K562 (cell line): ENCODE data around the gene ABHD13. TPM values are rescaled to one million over a fixed set of nuclear protein-coding genes. Genes with fewer than 3 reads are reported as not detected.

ENCODE experiments used
- ATAC-seq: fragments of 200-7000 bp; cut with Tn5 transposase; 3 replicates; pipeline ENCODE4 v1.9.1; 2020; ENCODE audit warnings: moderate library complexity
- BruUV-seq: library from RNA; stranded (reverse); fragments of 400-500 nt; replicated peaks from 2 replicates; lab custom pipeline; 2021; lab: Mats Ljungman, UMichigan
- CTCF ChIA-PET: fragments of 300-600 bp; formaldehyde crosslinking; extraction: SDS; loops from one replicate; lab custom pipeline; 2021; ENCODE audit warnings: low intra/inter-chr PET ratio; lab: Yijun Ruan, JAX
- POLR2A ChIA-PET: fragments of 300-600, 350-650 bp; sonication (Branson Sonifier 250); formaldehyde crosslinking; extraction: SDS; loops from one replicate; lab custom pipeline; 2021; ENCODE audit warnings: antibody characterized with exemption, inconsistent platforms; lab: Yijun Ruan, JAX
- DNase-seq, 4 experiments: peaks; one replicate each; pipeline versions ENCODE4 v3.0.0 to v3.0.0-alpha.2; 2011 to 2018; ENCODE audit warnings: low spot score in 3 of 4, mixed read lengths in 3 of 4; ENCODE audit errors: extremely low read depth in 1 of 4
- FAIRE-seq: peaks from 2 replicates; lab custom pipeline; 2011; peaks lifted over from hg19 to GRCh38; lab: Jason Lieb, UNC
- H2AFZ ChIP-seq: 2 replicates; pipeline ENCODE4 v1.6.0; 2011; ENCODE audit warnings: low read depth, low read length, control low read depth, inconsistent platforms
- H3K27ac ChIP-seq: fragments of 200-600 bp; 3 replicates; pipeline ENCODE4 v1.8.0; 2011; ENCODE audit warnings: low read depth, mild to moderate bottlenecking, control low read depth, inconsistent platforms, low read length, moderate library complexity, mixed read lengths; ENCODE audit errors: extremely low read depth
- H3K27me3 ChIP-seq, 2 experiments: fragments of 300-600 bp in 1 of 2; 2 replicates in 1 of 2; 3 replicates in 1 of 2; pipeline versions ENCODE4 v1.6.0 to v1.8.0; 2011; ENCODE audit warnings: inconsistent platforms in 2 of 2, low read length in 2 of 2, mild to moderate bottlenecking in 1 of 2, mixed read lengths in 1 of 2, moderate library complexity in 1 of 2; ENCODE audit not compliant: control insufficient read depth in 2 of 2, insufficient read depth in 2 of 2
- H3K36me3 ChIP-seq: fragments of 300-600 bp; 3 replicates; pipeline ENCODE4 v1.8.0; 2011; ENCODE audit warnings: mild to moderate bottlenecking, low read length, inconsistent platforms; ENCODE audit not compliant: control insufficient read depth, insufficient read depth
- H3K4me1 ChIP-seq, 2 experiments: fragments of 200-600 bp in 1 of 2; replicated peaks in 1 of 2; 2 replicates in 1 of 2; 3 replicates in 1 of 2; pipeline versions ENCODE4 v1.5.1 to v1.8.0; 2011; ENCODE audit warnings: inconsistent platforms in 2 of 2, low read length in 2 of 2, mild to moderate bottlenecking in 1 of 2, mixed read lengths in 1 of 2, moderate library complexity in 1 of 2; ENCODE audit not compliant: control insufficient read depth in 2 of 2, insufficient read depth in 2 of 2
- H3K4me2 ChIP-seq: 2 replicates; pipeline ENCODE4 v1.6.1; 2011; ENCODE audit warnings: low read length, control low read depth, inconsistent platforms, mixed read lengths; ENCODE audit not compliant: insufficient read depth
- H3K4me3 ChIP-seq: fragments of 200-600 bp; sonication (generic), shearing (Covaris generic); 2 replicates; pipeline ENCODE4 v1.5.1; 2016; ENCODE audit warnings: control low read depth, inconsistent platforms
- H3K79me2 ChIP-seq: fragments of 200-600 bp; 3 replicates; pipeline ENCODE4 v1.8.0; 2011; ENCODE audit warnings: low read length, inconsistent platforms; ENCODE audit not compliant: control insufficient read depth, insufficient read depth
- H3K9ac ChIP-seq, 2 experiments: 2 replicates each; pipeline versions ENCODE4 v1.6.0 to v1.6.1; 2011; ENCODE audit warnings: low read depth in 2 of 2, low read length in 2 of 2, control low read depth in 1 of 2, inconsistent platforms in 1 of 2, mild to moderate bottlenecking in 1 of 2, mixed read lengths in 1 of 2; ENCODE audit not compliant: insufficient read depth in 1 of 2
- H3K9me1 ChIP-seq: one replicate; pipeline ENCODE4 v1.6.0; 2011; ENCODE audit warnings: inconsistent platforms, mild to moderate bottlenecking, low read length, moderate library complexity; ENCODE audit not compliant: control insufficient read depth, insufficient read depth
- H3K9me3 ChIP-seq: replicated peaks from 2 replicates; pipeline ENCODE4 v1.5.1; 2011; ENCODE audit warnings: low read depth, low read length, inconsistent platforms; ENCODE audit not compliant: control insufficient read depth, insufficient read depth
- H4K20me1 ChIP-seq: replicated peaks from 2 replicates; pipeline ENCODE4 v1.6.1; 2011; ENCODE audit warnings: low read length, inconsistent platforms, mixed read lengths; ENCODE audit not compliant: control insufficient read depth, insufficient read depth
- ETS2 ChIP-seq: IDR thresholded peaks from 2 replicates; pipeline ENCODE4 v1.6.1; 2016; ENCODE audit warnings: borderline replicate concordance, missing genetic modification characterization, mild to moderate bottlenecking, moderate library complexity, missing compliant biosample characterization; ENCODE audit not compliant: poor library complexity, severe bottlenecking
- MAFK ChIP-seq: IDR thresholded peaks from 2 replicates; pipeline ENCODE4 v1.6.1; 2011; ENCODE audit warnings: low read length, improper control_type of control experiment
- MXI1 ChIP-seq: IDR thresholded peaks from 2 replicates; pipeline ENCODE4 v1.6.1; 2011; ENCODE audit warnings: low read depth, mild to moderate bottlenecking, improper control_type of control experiment, low read length
- RBM14 ChIP-seq: fragments of 200-400 bp; formaldehyde crosslinking; IDR thresholded peaks from 2 replicates; pipeline ENCODE4 v1.6.1; 2018; ENCODE audit warnings: low read depth, mild to moderate bottlenecking, low read length, moderate library complexity, borderline replicate concordance; ENCODE audit not compliant: insufficient read depth
- TCF7 ChIP-seq: sonication (generic); IDR thresholded peaks from 2 replicates; pipeline ENCODE4 v1.6.1; 2016; ENCODE audit warnings: antibody characterized with exemption, borderline replicate concordance
- USF1 ChIP-seq: sonication (generic); formaldehyde crosslinking; IDR thresholded peaks from 2 replicates; pipeline ENCODE4 v1.9.0; 2022; ENCODE audit warnings: mild to moderate bottlenecking, missing genetic modification reagents
- XRCC4 ChIP-seq: IDR thresholded peaks from one replicate; pipeline ENCODE4 v1.6.1; 2011; ENCODE audit not compliant: insufficient read depth, insufficient read length; ENCODE audit errors: extremely low read depth
- ZNF589 ChIP-seq: fragments of 200-800 bp; sonication (Bioruptor generic); IDR thresholded peaks from 2 replicates; pipeline ENCODE4 v1.6.1; 2016; ENCODE audit warnings: low read depth, missing genetic modification characterization, missing compliant biosample characterization
- WGBS: fragments of 100-300 bp; shearing (Covaris generic); methylation state at CpG from one replicate; pipeline ENCODE4 v1.1.6; 2016; ENCODE audit warnings: low coverage, mixed read lengths; ENCODE audit not compliant: insufficient coverage; ENCODE audit errors: missing lambda C conversion rate; 5-methylcytosine and 5-hydroxymethylcytosine counted together
- in situ Hi-C: fragments of 300-500 bp; cut with MboI; formaldehyde crosslinking; loops from 4 replicates; pipeline ENCODE4 v1.15.0; 2018; ENCODE audit warnings: inconsistent platforms, mixed read lengths
- intact Hi-C: fragments of 100-400 bp; cut with micrococcal nuclease; formaldehyde crosslinking; loops from 2 replicates; pipeline ENCODE4 v1.14.2; 2022
- polyA plus RNA-seq, 8 experiments: library from polyadenylated mRNA; depleted of rRNA in 4 of 8; stranded (reverse) in 5 of 8; unstranded in 3 of 8; fragments of >200 nt; fragmentation: Nextera tagmentation in 2 of 8; fragmentation: Illumina TruSeq in 1 of 8; extraction: Ambion mirVana in 2 of 8; extraction: Trizol in 1 of 8; gene quantifications; 2 replicates each; pipeline versions ENCODE4 v1.2.1 to v1.2.3, GENCODE V29; 2011 to 2014; ENCODE audit warnings: inconsistent platforms in 1 of 8, missing spikeins in 1 of 8
- total RNA-seq, 7 experiments: library from RNA; depleted of rRNA in 6 of 7; stranded (reverse); fragments of >200 nt in 6 of 7; fragmentation: Illumina TruSeq in 2 of 7; extraction: Trizol in 2 of 7; gene quantifications; 2 replicates each; pipeline versions ENCODE4 v1.2.1 to v1.2.3, GENCODE V29; 2011 to 2021; ENCODE audit warnings: low replicate concordance in 1 of 7
- TF ChIP-seq, protein P1 (sequence below): fragments of 200-800 bp; sonication (Bioruptor generic); IDR thresholded peaks from 2 replicates; pipeline ENCODE4 v1.6.1; 2017; ENCODE audit warnings: missing genetic modification characterization, missing compliant biosample characterization

Gene ABHD13
- total and polyA plus RNA-seq, 9 of the 15 experiments (the other 6 are each of a cell fraction or from before 2014, with no cell fraction given), result 1.7 to 7.0 (median 4.1) TPM

GRCh38 chr13:108185223-108185622 lies 33.0 kb upstream of the ABHD13 start:
- no peak overlapping the region for H3K4me2 ChIP-seq
- no peak overlapping the region for H3K27ac ChIP-seq
- no peaks in the 10 kb centered on the region for H3K79me2 ChIP-seq
- H3K4me3 ChIP-seq, result no peak overlapping the region
- no peak for FAIRE-seq
- H3K9me3 ChIP-seq, result no peaks in the 10 kb centered on the region
- in situ Hi-C loops, result no loop called here
- CTCF ChIA-PET, result no interaction called here
- H2AFZ ChIP-seq, result 0 out of 2 replicates have a peak overlapping the region, but pooled peaks have one; percentile 31
- TF ChIP-seq RBM14 (no peak), TCF7 (no peak), ZNF589 (CRISPR knock-in tag) (no peak), MAFK (no peak), XRCC4 (no peak), ETS2 (tag) (no peak), USF1 (CRISPR knock-in tag) (no peak), MXI1 (no peak)
- TF ChIP-seq, protein P1, sequence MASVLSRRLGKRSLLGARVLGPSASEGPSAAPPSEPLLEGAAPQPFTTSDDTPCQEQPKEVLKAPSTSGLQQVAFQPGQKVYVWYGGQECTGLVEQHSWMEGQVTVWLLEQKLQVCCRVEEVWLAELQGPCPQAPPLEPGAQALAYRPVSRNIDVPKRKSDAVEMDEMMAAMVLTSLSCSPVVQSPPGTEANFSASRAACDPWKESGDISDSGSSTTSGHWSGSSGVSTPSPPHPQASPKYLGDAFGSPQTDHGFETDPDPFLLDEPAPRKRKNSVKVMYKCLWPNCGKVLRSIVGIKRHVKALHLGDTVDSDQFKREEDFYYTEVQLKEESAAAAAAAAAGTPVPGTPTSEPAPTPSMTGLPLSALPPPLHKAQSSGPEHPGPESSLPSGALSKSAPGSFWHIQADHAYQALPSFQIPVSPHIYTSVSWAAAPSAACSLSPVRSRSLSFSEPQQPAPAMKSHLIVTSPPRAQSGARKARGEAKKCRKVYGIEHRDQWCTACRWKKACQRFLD, result no peak
- TF ChIP-seq, all 486 proteins: peak for 0
- POLR2A ChIA-PET, result no interaction called here
- no peaks in the 10 kb centered on the region for H3K9me1 ChIP-seq
- H4K20me1 ChIP-seq, result no peaks in the 10 kb centered on the region
- H3K9ac ChIP-seq, result no peak overlapping the region
- no peaks in the 10 kb centered on the region for H3K36me3 ChIP-seq
- 16% methylated on average over 3 of the region's 3 CpGs for WGBS
- no peaks in the 10 kb centered on the region for H3K27me3 ChIP-seq
- intact Hi-C loops, result no loop called here
- ATAC-seq (no peak), DNase-seq (no peak)
- no peaks in the 10 kb centered on the region for H3K4me1 ChIP-seq
- no TSS peak for BruUV-seq
